HG03571 (cell line): ENCODE measurements around the gene STOML3.

ENCODE experiments used
- ATAC-seq: cut with Tn5 transposase; IDR thresholded peaks from one replicate; pipeline ENCODE4 v1.9.1; 2021; ENCODE audit not compliant: unreplicated experiment

Gene STOML3

GRCh38 chr13:38993381-38993780, 2.8 kb upstream of the STOML3 start:
- no peak for ATAC-seq

GRCh38 chr13:38981096-38981495, 9.5 kb downstream of the STOML3 start:
- no peak for ATAC-seq

GRCh38 chr13:38980750-38981078, 9.9 kb downstream of the STOML3 start:
- ATAC-seq, result no peak

GRCh38 chr13:38979891-38980749, 10.5 kb downstream of the STOML3 start:
- ATAC-seq, result no peak

GRCh38 chr13:38970380-38971051, 20.1 kb downstream of the STOML3 start:
- no peak for ATAC-seq

GRCh38 chr13:38969187-38969586, 21.4 kb downstream of the STOML3 start:
- no peak for ATAC-seq

GRCh38 chr13:38967446-38967845, 23.2 kb downstream of the STOML3 start:
- no peak for ATAC-seq

- ATAC-seq, result no peak
Observed at GRCh38 chr13:38965281-38965680, 25.4 kb downstream of the STOML3 start.

- ATAC-seq, result no peak
Observed at GRCh38 chr13:38960175-38960574, 30.5 kb downstream of the STOML3 start.

GRCh38 chr13:38957794-38958592, 32.6 kb downstream of the STOML3 start:
- no peak for ATAC-seq

- no peak for ATAC-seq
Observed at GRCh38 chr13:38954844-38955243, 35.8 kb downstream of the STOML3 start.

GRCh38 chr13:38954291-38954690, 36.3 kb downstream of the STOML3 start:
- no peak for ATAC-seq

GRCh38 chr13:38952827-38953226, 37.8 kb downstream of the STOML3 start:
- ATAC-seq, result no peak

GRCh38 chr13:38951525-38952313, 38.9 kb downstream of the STOML3 start:
- no peak for ATAC-seq

GRCh38 chr13:38950987-38951386, 39.6 kb downstream of the STOML3 start:
- ATAC-seq, result no peak

GRCh38 chr13:38947054-38947453, 43.6 kb downstream of the STOML3 start:
- no peak for ATAC-seq

GRCh38 chr13:38944219-38944618, 46.4 kb downstream of the STOML3 start:
- ATAC-seq, result no peak

- no peak for ATAC-seq
Observed at GRCh38 chr13:38943231-38943630, 47.4 kb downstream of the STOML3 start.

GRCh38 chr13:38941353-38941945, 49.2 kb downstream of the STOML3 start:
- ATAC-seq, result no peak

- no peak for ATAC-seq
Observed at GRCh38 chr13:38933786-38934185, 56.8 kb downstream of the STOML3 start.

- no peak for ATAC-seq
Observed at GRCh38 chr13:38922170-38922569, 68.5 kb downstream of the STOML3 start.
